ENCODE measurements around the gene ECSIT. TPM values are rescaled to one million over a fixed set of nuclear protein-coding genes. Genes with fewer than 3 reads are reported as not detected.
A peak's percentile ranks its signal among the peaks of the same experiment; 100 is the strongest.

ECSIT gene
- total RNA-seq, 4 donors from 2014 or later, result 25.0 to 63.1 (median 33.2) TPM

DNA sequence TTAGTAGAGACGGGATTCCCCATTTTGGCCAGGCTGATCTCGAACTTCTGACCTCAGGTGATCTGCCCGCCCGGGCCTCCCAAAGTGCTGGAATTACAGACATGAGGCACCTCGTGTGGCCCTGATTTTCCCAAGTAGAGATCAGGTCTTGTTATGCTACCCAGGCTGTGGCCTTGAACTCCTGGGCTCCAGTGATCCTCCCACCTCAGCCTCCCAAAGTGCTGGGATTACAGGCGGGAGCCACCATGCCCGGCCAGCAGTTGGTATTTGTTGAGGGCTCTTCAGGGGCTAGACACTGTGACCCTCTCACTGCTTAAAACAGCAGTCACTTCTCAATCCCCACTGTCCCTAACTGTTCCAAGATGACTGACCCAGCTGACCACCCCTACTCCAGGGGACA, 39.6 kb downstream of the ECSIT start:
- DNase-seq (ENCODE audit: low spot score) (no peak), ATAC-seq (ENCODE audit: low FRiP score) (no peak)
- TF ChIP-seq, protein P1, sequence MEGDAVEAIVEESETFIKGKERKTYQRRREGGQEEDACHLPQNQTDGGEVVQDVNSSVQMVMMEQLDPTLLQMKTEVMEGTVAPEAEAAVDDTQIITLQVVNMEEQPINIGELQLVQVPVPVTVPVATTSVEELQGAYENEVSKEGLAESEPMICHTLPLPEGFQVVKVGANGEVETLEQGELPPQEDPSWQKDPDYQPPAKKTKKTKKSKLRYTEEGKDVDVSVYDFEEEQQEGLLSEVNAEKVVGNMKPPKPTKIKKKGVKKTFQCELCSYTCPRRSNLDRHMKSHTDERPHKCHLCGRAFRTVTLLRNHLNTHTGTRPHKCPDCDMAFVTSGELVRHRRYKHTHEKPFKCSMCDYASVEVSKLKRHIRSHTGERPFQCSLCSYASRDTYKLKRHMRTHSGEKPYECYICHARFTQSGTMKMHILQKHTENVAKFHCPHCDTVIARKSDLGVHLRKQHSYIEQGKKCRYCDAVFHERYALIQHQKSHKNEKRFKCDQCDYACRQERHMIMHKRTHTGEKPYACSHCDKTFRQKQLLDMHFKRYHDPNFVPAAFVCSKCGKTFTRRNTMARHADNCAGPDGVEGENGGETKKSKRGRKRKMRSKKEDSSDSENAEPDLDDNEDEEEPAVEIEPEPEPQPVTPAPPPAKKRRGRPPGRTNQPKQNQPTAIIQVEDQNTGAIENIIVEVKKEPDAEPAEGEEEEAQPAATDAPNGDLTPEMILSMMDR (IDR thresholded peaks at IDR 0.05), result no peak

DNA sequence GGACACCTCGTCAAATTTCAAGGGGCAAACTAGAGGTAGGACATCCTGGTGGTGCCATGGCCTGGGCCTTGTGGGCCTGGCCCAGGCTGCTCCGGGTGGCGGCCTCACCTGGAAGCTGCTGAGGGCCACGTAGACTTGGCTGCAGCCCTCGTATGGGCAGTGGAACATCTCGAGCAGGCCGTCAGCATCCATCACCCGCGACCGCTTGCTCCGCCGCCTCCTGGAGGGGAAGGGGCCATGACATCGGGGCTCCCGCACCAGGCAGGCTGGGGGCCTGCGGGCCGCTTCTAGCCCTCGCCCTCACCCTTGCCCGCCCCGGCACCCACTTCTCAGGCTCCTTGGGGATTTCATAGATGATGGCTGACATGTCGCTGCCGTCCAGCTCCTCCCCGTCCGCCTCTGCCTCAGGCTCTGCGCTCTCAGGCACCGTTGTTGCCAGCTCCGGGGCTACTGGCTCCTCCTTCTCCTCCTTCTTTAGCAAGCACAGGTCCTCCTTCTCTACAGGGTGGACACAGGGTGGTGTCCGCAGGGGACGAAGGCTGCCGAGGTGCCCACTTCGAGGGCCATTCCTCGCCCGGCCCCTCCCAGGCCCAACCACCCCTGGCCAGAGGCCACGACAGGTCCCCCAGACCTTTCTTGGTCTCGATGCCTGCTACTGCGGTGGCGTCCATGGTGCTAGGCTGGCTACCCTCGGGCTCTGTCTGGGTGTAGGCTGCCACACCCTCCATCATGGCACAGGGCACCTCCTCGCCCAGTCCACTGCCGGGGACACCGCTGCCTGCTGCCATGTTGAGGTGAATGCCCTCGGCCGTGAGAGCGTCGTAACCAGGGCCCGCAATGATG, 42.1 kb downstream of the ECSIT start:
- TF ChIP-seq, protein P1 (IDR thresholded peaks at IDR 0.05), result no peak
- DNase-seq (ENCODE audit: low spot score) (no peak), ATAC-seq (ENCODE audit: low FRiP score) (no peak)

DNA sequence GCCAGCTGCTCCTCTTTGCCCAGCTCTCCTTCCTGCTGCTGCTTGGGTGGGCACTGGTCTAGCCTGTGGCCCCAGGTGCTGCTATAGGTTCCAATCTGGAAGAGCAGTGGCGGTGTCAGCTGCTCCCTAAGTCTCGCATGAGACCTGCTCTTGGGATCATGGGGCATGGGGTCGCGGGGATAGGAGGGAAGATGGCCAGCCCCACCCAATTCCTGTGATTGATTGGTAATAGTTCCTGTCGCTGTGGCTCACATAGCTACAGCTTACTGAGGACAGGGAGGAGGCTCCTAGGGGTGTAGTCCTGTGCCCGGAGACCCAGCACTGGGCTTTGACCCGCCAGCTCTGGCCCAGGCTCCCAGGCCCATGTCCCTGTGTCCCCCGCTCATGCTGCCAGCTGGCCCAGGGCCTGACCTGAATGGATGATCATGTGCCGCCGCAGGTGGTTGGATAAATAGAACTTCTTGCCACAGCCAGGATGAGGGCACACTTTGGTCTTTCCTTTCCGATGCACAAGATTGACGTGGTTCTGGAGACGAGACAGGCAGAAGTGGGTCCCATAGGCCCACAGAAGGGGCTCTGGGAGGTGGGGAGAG, 43.6 kb downstream of the ECSIT start:
- no peak for ATAC-seq (ENCODE audit: low FRiP score)
- DNase-seq (ENCODE audit: low spot score), result no peak
- TF ChIP-seq, protein P1 (IDR thresholded peaks at IDR 0.05), result no peak

DNA sequence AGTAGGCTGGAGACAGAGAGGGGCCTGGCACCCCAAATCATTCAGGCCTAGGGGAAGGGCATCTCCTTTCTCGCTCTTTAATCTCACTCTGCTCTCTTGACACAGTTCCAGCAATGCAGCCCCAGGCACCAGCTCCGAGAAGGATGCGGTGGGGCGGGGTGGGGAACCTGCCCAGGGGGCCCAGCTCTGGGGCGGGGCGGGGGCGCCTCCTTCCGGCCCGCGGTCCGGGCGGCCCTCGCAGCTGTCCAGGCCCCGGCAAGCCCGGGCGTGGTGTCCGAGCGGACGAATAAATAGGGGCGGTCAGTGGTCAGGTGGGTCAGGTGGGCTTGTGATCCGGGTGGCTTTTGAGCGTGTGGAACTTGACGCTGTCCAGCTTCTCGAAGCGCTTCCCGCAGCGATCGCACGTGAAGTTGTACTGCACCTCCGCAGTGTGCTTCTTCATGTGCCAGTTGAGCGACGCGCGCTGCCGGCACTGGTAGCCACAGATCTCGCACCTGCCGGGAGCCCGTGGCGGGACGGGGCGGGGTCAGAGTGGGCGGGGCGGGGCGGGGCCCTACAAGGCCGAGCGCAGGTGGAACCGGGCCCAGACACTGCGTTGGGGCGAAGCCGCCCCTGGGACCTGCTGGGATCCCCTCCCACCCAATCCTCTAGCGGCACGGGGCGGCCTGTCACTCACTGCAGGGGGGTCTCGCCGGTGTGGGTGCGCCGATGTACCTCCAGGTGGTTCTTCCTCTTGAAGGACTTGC, 45.4 kb downstream of the ECSIT start:
- no peak for ATAC-seq (ENCODE audit: low FRiP score)
- TF ChIP-seq, protein P1 (IDR thresholded peaks at IDR 0.05), result no peak

DNA sequence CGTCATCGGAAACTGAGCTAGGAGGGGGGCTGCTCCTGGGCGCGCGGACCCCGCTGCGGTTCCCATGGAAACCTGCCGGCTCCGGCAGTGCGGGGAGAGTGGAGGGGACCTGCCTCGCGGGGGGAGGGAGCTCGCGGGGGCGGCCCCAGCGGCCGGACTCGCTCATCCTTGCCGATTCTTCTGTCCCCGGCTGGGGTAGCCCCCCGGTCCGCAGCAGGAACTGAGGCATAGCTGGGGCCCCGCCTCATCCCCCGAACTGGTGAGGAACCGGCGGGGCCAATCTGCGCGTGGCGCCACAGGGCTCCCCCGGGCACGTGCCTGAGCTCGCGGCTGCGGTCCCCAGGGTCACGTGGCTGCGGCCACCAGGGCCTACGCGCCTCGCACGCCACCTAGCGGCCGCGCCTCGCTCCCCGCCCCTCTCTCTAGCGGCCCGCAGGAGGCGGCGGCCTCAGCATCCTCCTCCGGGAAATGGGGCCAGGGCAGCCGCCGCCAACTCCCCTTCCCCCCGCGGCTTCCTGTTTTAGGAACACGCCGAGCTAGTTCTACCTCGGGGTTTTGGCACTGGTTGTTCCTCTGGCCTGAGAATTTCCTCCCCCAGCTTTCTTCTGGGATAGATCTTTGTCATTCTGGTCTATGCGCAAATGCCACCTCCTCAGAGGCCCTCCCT, 46.4 kb downstream of the ECSIT start:
- TF ChIP-seq, protein P1 (IDR thresholded peaks at IDR 0.05), result peak in 2 of 3 donors; percentile 73 to 83
- ATAC-seq (ENCODE audit: low FRiP score), result peak; percentile 44
- peak; percentile 47 for DNase-seq (ENCODE audit: low spot score)

More for the DNA sequence above, 45.4 kb downstream of the ECSIT start:
- no peak for DNase-seq (ENCODE audit: low spot score)

DNA sequence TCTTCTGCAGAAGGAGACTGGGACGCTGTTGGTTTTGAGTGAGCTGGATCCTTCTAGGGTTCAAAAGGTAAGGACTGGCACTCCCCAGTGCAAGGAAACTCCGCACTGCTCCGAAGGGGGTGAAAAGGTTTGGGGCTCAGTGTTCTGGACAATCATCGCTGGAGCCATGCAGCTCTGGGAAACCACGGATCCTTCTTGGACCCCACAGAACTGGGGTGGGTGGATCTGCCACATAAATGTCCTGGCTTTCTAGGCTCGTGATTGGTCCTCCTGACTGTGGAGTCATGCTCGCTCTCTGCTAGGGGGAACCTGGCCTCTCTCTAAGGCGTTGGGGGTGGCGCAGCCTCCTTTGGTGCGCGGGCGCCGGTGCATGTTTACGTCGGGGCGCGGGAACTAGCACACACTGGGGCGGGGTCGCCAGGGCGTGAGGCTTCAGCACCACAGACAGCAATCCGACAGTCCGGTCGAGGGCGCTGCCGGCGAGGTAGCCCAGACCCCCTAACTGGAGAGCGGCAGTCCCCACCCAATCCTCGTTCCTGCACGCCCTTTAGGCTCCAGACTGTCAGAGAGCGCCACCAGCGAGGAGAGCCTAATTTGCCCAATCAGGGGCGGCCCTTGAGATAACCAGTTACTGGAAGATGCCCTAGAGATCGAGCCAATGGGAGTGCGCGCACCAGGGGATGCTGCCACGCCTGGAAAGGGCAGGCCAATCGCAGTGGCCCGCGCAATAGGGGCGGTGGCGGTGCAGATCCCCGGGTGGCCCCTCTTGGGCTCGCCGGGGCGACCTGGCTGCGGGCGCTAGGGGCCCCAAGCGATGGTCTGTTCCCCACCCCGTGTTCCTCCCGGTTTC, 47.2 kb downstream of the ECSIT start:
- peak; percentile 38 for ATAC-seq (ENCODE audit: low FRiP score)
- DNase-seq (ENCODE audit: low spot score), result no peak
- TF ChIP-seq, protein P1 (IDR thresholded peaks at IDR 0.05), result no peak

Measured in omental fat pad (tissue), 4 donors.